Kidney (tissue), 14 donors: Measurements from ENCODE around the gene C19orf47. TPM values are rescaled to one million over a fixed set of nuclear protein-coding genes. Genes with fewer than 3 reads are reported as not detected.

Source experiments
- DNase-seq, 5 donors: peaks; one replicate each; pipeline ENCODE4 v3.0.0-alpha.2; 2013 to 2020
- FAIRE-seq: peaks from 2 replicates; lab custom pipeline; 2012; peaks lifted over from hg19 to GRCh38; lab: Jason Lieb, UNC
- H3K27ac ChIP-seq, 2 donors: one replicate each; pipeline ENCODE4 v1.7.0; 2013; ENCODE audit warnings: low read depth in 2 of 2, low read length in 2 of 2, inconsistent platforms in 1 of 2
- H3K27me3 ChIP-seq: one replicate; pipeline ENCODE4 v1.7.1; 2013; ENCODE audit warnings: low read length, inconsistent platforms; ENCODE audit not compliant: control insufficient read depth, insufficient read depth
- H3K36me3 ChIP-seq, 3 donors: one replicate each; pipeline versions ENCODE4 v1.7.0 to v1.7.1; 2013; ENCODE audit warnings: low read length in 3 of 3, control low read depth in 1 of 3, inconsistent platforms in 1 of 3; ENCODE audit not compliant: insufficient read depth in 3 of 3, control insufficient read depth in 2 of 3
- H3K4me1 ChIP-seq, 3 donors: one replicate each; pipeline versions ENCODE4 v1.7.0 to v1.7.1; 2013; ENCODE audit warnings: low read length in 3 of 3, inconsistent platforms in 1 of 3, low read depth in 1 of 3; ENCODE audit not compliant: control insufficient read depth in 2 of 3, insufficient read depth in 2 of 3
- H3K4me3 ChIP-seq, 3 donors: one replicate each; pipeline versions ENCODE4 v1.7.0 to v1.8.1; 2013; ENCODE audit warnings: low read length in 3 of 3, control low read depth in 1 of 3, inconsistent platforms in 1 of 3
- H3K9ac ChIP-seq, 3 donors: one replicate each; pipeline versions ENCODE4 v1.7.0 to v1.7.1; 2013; ENCODE audit warnings: low read length in 3 of 3, control low read depth in 1 of 3, inconsistent platforms in 1 of 3
- H3K9me3 ChIP-seq, 3 donors: one replicate each; pipeline versions ENCODE4 v1.7.0 to v1.7.1; 2013; ENCODE audit warnings: low read length in 3 of 3, control low read depth in 1 of 3, inconsistent platforms in 1 of 3; ENCODE audit not compliant: control insufficient read depth in 2 of 3, insufficient read depth in 1 of 3
- intact Hi-C: fragments of 100-400 bp; cut with DNase I; formaldehyde crosslinking; loops from one replicate; pipeline ENCODE4 v1.11.1; 2022
- polyA plus RNA-seq: library from polyadenylated mRNA; stranded (reverse); fragments of 350-450 nt; fragmentation: Illumina TruSeq; extraction: RNeasy Lipid Tissue Mini Kit (QIAGEN cat#74804); gene quantifications from one replicate; pipeline ENCODE4 v1.2.3, GENCODE V29; 2014; ENCODE audit warnings: low read depth, low replicate concordance; ENCODE audit not compliant: insufficient read depth
- total RNA-seq: library from RNA; stranded (reverse); fragmentation: NEBNext Ultra II Directional; extraction: Animal tissue kit (Norgen Biotek cat#: 25700); gene quantifications from one replicate; pipeline ENCODE4 v1.2.1, GENCODE V29; 2021
- TF ChIP-seq, protein P1 (sequence below): IDR thresholded peaks from 3 replicates; pipeline ENCODE4 v1.5.1; 2012; ENCODE audit warnings: mild to moderate bottlenecking, moderate library complexity, borderline replicate concordance; ENCODE audit not compliant: insufficient read depth; ENCODE audit errors: extremely low read depth
- donor health status: control.
- donor health status: control.
- donor health status: control.
- donor health status: control.
- donor health status: control.
- donor health status: DM: yes; HTN: yes; CAD: no.
- donor health status: Normal renal cell carcinoma (clear cell type).

The C19orf47 gene
- total and polyA plus RNA-seq, 2 donors from 2014 or later, result 12.9 to 13.0 TPM

DNA sequence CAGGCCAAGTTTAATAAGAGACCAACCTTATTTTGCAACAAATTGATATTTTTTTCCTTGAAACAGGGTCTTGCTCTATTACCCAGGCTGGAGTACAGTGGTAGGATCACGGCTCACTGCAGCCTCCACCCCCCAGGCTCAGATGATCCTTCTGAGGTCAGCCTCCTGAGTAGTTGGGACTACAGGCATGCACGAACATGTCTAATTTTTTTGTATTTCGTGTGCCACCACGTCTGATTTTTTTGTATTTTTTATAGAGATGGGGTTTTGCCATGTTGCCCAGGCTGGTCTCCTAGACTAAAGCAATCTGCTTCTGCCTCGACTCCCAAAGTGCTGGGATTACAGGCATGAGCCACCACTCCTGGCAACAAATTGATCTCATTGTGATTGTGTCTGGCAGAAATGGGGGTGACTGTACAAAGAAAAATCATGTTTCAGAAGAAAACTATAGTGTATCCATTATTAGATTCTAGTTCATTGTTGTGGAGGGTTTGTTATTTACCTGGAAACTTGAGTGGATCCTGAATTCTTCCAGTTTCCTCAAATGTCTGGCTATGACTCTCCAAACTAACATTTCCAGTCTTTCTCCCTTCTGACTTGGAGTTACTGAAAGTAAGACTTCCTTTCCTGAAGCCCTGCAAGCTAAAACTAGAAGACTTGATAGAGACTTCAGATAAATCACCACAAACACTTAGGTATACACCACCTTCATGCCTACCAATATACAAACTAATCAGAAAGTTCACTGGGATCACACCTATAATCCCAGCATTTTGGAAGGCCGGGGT is 45.8 kb downstream of the C19orf47 start:
- Histone ChIP-seq H3K9ac (no peak overlapping the region), H3K36me3 (no peaks in the 10 kb centered on the region), H3K4me1 (no peaks in the 10 kb centered on the region), H3K4me3 (no peak overlapping the region), H3K9me3 (no peaks in the 10 kb centered on the region), H3K27me3 (no peaks in the 10 kb centered on the region), H3K27ac (no peak overlapping the region)
- FAIRE-seq, result no peak
- no peak for DNase-seq
- TF ChIP-seq, protein P1, sequence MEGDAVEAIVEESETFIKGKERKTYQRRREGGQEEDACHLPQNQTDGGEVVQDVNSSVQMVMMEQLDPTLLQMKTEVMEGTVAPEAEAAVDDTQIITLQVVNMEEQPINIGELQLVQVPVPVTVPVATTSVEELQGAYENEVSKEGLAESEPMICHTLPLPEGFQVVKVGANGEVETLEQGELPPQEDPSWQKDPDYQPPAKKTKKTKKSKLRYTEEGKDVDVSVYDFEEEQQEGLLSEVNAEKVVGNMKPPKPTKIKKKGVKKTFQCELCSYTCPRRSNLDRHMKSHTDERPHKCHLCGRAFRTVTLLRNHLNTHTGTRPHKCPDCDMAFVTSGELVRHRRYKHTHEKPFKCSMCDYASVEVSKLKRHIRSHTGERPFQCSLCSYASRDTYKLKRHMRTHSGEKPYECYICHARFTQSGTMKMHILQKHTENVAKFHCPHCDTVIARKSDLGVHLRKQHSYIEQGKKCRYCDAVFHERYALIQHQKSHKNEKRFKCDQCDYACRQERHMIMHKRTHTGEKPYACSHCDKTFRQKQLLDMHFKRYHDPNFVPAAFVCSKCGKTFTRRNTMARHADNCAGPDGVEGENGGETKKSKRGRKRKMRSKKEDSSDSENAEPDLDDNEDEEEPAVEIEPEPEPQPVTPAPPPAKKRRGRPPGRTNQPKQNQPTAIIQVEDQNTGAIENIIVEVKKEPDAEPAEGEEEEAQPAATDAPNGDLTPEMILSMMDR, result no peak
- intact Hi-C loops, result no loop called here

DNA sequence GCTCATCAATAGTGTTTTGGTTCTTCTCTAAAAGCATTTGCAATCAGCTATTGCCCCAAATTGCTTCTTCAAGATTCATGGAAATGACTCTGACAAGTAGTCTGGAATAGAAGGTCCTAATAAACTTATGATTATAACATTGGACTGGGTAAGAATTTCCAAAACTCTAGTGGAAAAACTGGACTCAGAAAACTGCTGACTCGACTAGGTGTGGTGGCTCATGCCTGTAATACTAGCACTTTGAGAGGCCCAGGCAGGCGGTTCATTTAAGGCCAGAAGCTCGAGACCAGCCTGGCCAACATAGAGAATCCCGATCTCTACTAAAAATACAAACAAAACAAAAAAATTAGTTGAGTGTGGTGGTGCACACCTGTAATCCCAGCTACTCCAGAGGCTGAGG is 47.5 kb downstream of the C19orf47 start:
- Histone ChIP-seq H3K9me3 (no peaks in the 10 kb centered on the region), H3K4me3 (no peak overlapping the region), H3K4me1 (no peaks in the 10 kb centered on the region), H3K27me3 (no peaks in the 10 kb centered on the region), H3K36me3 (no peaks in the 10 kb centered on the region), H3K9ac (no peak overlapping the region), H3K27ac (no peak overlapping the region)
- FAIRE-seq, result no peak
- TF ChIP-seq, protein P1, result no peak
- no peak for DNase-seq
- intact Hi-C loops, result no loop called here

DNA sequence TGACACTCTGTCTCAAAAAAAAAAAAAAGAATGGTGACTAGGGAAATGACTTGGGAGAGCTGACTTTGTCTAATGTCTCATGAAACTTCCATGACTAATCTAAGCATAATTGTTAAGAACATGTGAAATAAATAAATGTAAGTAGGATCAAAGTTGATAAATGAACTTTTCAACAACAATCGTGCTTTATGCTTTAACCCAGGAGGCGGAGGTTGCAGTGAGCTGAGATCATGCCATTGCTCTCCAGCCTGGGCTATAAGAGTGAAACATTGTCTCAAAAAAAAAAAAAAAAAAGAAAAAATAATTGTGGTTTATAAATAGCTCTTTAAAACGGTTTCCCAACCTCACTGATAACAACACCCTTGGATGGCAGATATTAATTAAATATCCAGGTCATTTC is 50.2 kb downstream of the C19orf47 start:
- TF ChIP-seq, protein P1, result no peak
- FAIRE-seq (no peak), DNase-seq (no peak)
- H3K36me3 ChIP-seq, result no peaks in the 10 kb centered on the region
- H3K9me3 ChIP-seq, result no peaks in the 10 kb centered on the region
- H3K4me1 ChIP-seq, result no peaks in the 10 kb centered on the region
- intact Hi-C loops, result no loop called here
- H3K9ac ChIP-seq, result no peak overlapping the region
- no peak overlapping the region for H3K4me3 ChIP-seq
- no peaks in the 10 kb centered on the region for H3K27me3 ChIP-seq
- H3K27ac ChIP-seq, result no peak overlapping the region

DNA sequence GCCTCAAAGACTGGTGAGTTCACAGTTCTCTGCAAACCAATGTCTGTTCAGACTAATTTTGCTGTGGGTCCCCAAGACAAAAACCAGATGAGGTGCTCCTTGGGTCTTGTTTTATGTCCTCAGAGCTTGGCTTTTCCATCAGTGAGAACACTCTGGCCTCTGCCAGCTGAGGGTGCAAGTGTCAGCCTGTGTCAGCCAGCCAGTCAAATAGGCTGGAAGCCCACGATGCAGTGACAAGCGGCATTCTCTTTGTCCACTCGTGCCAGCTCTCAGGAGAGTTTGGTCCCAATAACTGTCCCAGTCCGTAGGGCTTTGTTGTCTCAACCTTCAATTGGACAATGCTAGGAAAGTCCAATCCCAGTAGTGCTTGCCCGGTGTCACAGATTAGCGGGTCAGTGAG is 53.6 kb downstream of the C19orf47 start:
- Histone ChIP-seq H3K9me3 (no peaks in the 10 kb centered on the region), H3K27me3 (no peaks in the 10 kb centered on the region), H3K36me3 (no peaks in the 10 kb centered on the region), H3K4me1 (no peaks in the 10 kb centered on the region), H3K27ac (no peak overlapping the region), H3K9ac (no peak overlapping the region), H3K4me3 (no peak overlapping the region)
- FAIRE-seq (no peak), DNase-seq (no peak)
- TF ChIP-seq, protein P1, result no peak
- intact Hi-C loops, result no loop called here
